Mammary epithelial cell (primary cell): ENCODE measurements around the gene NMT1.
A peak's percentile ranks its signal among the peaks of the same experiment; 100 is the strongest.

Source experiments
- EZH2 ChIP-seq: IDR thresholded peaks from 2 replicates; pipeline ENCODE4 v1.6.1; 2012; ENCODE audit warnings: low read length, inconsistent platforms, borderline replicate concordance
- TF ChIP-seq, protein P1 (sequence below), 2 donors: IDR thresholded peaks in 1 of 2; conservative IDR thresholded peaks in 1 of 2; 2 replicates each; pipeline ENCODE4 v1.5.1; 2011 to 2012; ENCODE audit warnings: inconsistent platforms in 2 of 2, low read length in 2 of 2, mild to moderate bottlenecking in 2 of 2, control low read depth in 1 of 2, low read depth in 1 of 2; ENCODE audit not compliant: insufficient read depth in 1 of 2; ENCODE audit errors: extremely low read depth in 1 of 2

DNA sequence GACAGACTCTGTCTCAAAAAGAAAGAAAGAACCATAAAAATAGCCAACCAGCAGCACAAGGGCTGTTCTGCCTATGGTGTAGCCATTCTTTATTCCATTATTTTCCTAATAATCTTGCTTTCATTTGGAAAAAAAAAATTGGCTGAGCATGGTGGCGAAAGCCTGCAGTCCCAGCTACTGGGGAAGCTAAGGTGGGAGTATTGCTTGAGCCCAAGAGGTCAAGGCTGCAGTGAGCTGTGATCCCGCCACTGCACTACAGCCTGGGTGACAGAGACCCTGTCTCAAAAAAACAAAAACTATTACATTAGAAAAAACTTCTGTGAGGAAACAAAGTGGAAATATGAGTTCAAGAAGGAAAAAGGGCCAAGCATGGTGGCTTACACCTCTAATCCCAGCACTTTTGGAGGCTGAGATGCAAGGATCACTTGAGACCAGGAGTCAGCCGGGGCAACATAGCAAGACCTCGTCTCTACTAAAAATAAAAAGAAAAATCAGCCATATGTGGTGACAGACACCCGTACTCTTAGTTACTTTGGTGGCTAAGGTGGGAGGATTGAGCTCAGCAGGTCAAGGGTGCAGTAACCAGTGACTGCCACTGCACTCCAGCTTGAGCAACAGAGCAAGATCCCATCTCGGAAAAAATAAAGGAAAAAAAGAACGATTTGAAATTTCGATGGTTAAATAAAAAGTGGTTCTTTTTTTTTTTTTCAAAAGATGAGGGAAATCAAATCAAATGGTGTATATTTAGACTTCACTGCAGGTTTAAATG lies 12.1 kb upstream of the NMT1 start:
- TF ChIP-seq, protein P1, sequence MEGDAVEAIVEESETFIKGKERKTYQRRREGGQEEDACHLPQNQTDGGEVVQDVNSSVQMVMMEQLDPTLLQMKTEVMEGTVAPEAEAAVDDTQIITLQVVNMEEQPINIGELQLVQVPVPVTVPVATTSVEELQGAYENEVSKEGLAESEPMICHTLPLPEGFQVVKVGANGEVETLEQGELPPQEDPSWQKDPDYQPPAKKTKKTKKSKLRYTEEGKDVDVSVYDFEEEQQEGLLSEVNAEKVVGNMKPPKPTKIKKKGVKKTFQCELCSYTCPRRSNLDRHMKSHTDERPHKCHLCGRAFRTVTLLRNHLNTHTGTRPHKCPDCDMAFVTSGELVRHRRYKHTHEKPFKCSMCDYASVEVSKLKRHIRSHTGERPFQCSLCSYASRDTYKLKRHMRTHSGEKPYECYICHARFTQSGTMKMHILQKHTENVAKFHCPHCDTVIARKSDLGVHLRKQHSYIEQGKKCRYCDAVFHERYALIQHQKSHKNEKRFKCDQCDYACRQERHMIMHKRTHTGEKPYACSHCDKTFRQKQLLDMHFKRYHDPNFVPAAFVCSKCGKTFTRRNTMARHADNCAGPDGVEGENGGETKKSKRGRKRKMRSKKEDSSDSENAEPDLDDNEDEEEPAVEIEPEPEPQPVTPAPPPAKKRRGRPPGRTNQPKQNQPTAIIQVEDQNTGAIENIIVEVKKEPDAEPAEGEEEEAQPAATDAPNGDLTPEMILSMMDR (conservative IDR thresholded peaks at IDR 0.05 in 1 of 2, IDR thresholded peaks at IDR 0.05 in 1 of 2; ENCODE audit: extremely low read depth in 1 of 2, insufficient read depth in 1 of 2, low read depth in 1 of 2, low read length in 2 of 2) = peak in 1 of 2 donors; percentile 21
- no peak for TF ChIP-seq EZH2
